ENCODE results near the gene CEP44.

- TF ChIP-seq CTCF (IDR thresholded peaks at IDR 0.05; ENCODE audit: low read depth, low read length): no peak
- no peak for TF ChIP-seq POLR2A (IDR thresholded peaks at IDR 0.05; ENCODE audit: extremely low read depth, insufficient read length)
- TF ChIP-seq MAX (IDR thresholded peaks at IDR 0.05; ENCODE audit: low read depth, low read length): no peak
These were observed 5.2 kb upstream of the CEP44 start for GRCh38 chr4:174278467-174278866.

Data from NB4 (cell line).